Keratinocyte (primary cell): ENCODE data around the gene SIGLEC1.

Experiments used
- EZH2 ChIP-seq: IDR thresholded peaks from one replicate; pipeline ENCODE4 v1.6.1; 2012; ENCODE audit warnings: inconsistent platforms, mild to moderate bottlenecking, low read length, moderate library complexity
- TF ChIP-seq, protein P1 (sequence below), 3 experiments: IDR thresholded peaks in 1 of 3; conservative IDR thresholded peaks in 1 of 3; optimal IDR thresholded peaks in 1 of 3; 2 replicates in 2 of 3; 3 replicates in 1 of 3; pipeline versions ENCODE3 to v1.5.1; 2011; ENCODE audit warnings: low read length in 3 of 3, mild to moderate bottlenecking in 3 of 3, moderate library complexity in 2 of 3, control low read depth in 1 of 3, inconsistent platforms in 1 of 3; ENCODE audit not compliant: insufficient read depth in 2 of 3; ENCODE audit errors: extremely low read depth in 1 of 3

DNA sequence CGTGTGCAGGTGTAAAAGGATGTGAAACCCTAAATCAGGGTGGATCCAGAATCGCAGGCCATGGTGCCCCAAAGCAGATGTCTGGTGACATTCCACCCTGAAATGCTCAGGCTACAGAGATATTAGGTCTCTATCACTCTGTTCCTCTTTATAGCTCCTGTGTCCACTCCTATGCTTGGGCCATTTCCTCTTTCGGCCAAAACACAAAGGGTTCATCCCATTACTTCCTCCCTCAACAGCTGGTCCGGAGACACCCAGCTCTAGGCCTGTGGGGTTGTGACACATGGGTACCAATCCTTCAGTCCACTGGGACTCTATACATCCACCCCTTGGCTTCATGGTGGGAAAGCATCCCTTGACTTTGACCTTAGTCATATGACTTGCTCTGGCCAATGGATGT, 1.7 kb upstream of the SIGLEC1 start:
- TF ChIP-seq, protein P1, sequence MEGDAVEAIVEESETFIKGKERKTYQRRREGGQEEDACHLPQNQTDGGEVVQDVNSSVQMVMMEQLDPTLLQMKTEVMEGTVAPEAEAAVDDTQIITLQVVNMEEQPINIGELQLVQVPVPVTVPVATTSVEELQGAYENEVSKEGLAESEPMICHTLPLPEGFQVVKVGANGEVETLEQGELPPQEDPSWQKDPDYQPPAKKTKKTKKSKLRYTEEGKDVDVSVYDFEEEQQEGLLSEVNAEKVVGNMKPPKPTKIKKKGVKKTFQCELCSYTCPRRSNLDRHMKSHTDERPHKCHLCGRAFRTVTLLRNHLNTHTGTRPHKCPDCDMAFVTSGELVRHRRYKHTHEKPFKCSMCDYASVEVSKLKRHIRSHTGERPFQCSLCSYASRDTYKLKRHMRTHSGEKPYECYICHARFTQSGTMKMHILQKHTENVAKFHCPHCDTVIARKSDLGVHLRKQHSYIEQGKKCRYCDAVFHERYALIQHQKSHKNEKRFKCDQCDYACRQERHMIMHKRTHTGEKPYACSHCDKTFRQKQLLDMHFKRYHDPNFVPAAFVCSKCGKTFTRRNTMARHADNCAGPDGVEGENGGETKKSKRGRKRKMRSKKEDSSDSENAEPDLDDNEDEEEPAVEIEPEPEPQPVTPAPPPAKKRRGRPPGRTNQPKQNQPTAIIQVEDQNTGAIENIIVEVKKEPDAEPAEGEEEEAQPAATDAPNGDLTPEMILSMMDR (optimal IDR thresholded peaks at IDR 0.05 in 1 of 3, IDR thresholded peaks at IDR 0.05 in 1 of 3, conservative IDR thresholded peaks at IDR 0.05 in 1 of 3; ENCODE audit: extremely low read depth in 1 of 3, insufficient read depth in 2 of 3, low read length in 3 of 3) = no peak
- TF ChIP-seq EZH2 = no peak
